ENCODE results near the gene MAST2. TPM values are rescaled to one million over a fixed set of nuclear protein-coding genes. Genes with fewer than 3 reads are reported as not detected.

Gene MAST2
- total and polyA plus RNA-seq, 9 of the 15 experiments (the other 6 are each of a cell fraction or from before 2014, with no cell fraction given) = 0.73 to 32.0 (median 17.8) TPM

- TF ChIP-seq FOXJ2 (tag; IDR thresholded peaks at IDR 0.05) (no peak), ZBTB1 (CRISPR knock-in tag; IDR thresholded peaks at IDR 0.05; ENCODE audit: borderline replicate concordance, low read depth) (no peak), ZNF75A (CRISPR knock-in tag; IDR thresholded peaks at IDR 0.05) (no peak), THRA (IDR thresholded peaks at IDR 0.05) (peak; percentile 31; the same call in 1 of the 2 replicates), PCBP2 (IDR thresholded peaks at IDR 0.05; ENCODE audit: low read depth, low read length, poor library complexity, severe bottlenecking) (no peak), POLR2A (conservative IDR thresholded peaks at IDR 0.05) (no peak), DDX20 (tag; IDR thresholded peaks at IDR 0.05; ENCODE audit: low read depth) (no peak), RFX7 (CRISPR knock-in tag; IDR thresholded peaks at IDR 0.05) (no peak), CHD4 (IDR thresholded peaks at IDR 0.05; ENCODE audit: insufficient read depth, insufficient replicate concordance, low read depth, low read length, poor library complexity, severe bottlenecking) (no peak), TEAD2 (tag; IDR thresholded peaks at IDR 0.05) (no peak), C11orf30 (IDR thresholded peaks at IDR 0.05; ENCODE audit: low read depth) (peak; percentile 68), KDM2B (CRISPR knock-in tag; IDR thresholded peaks at IDR 0.05) (no peak)
- TF ChIP-seq, protein P1, sequence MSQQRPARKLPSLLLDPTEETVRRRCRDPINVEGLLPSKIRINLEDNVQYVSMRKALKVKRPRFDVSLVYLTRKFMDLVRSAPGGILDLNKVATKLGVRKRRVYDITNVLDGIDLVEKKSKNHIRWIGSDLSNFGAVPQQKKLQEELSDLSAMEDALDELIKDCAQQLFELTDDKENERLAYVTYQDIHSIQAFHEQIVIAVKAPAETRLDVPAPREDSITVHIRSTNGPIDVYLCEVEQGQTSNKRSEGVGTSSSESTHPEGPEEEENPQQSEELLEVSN (IDR thresholded peaks at IDR 0.05; ENCODE audit: borderline replicate concordance in 1 of 2, extremely low read depth in 1 of 2, insufficient read depth in 1 of 2, insufficient read length in 1 of 2, low read depth in 1 of 2, low read length in 1 of 2, poor library complexity in 1 of 2, severe bottlenecking in 1 of 2) = no peak
- TF ChIP-seq, protein P2, sequence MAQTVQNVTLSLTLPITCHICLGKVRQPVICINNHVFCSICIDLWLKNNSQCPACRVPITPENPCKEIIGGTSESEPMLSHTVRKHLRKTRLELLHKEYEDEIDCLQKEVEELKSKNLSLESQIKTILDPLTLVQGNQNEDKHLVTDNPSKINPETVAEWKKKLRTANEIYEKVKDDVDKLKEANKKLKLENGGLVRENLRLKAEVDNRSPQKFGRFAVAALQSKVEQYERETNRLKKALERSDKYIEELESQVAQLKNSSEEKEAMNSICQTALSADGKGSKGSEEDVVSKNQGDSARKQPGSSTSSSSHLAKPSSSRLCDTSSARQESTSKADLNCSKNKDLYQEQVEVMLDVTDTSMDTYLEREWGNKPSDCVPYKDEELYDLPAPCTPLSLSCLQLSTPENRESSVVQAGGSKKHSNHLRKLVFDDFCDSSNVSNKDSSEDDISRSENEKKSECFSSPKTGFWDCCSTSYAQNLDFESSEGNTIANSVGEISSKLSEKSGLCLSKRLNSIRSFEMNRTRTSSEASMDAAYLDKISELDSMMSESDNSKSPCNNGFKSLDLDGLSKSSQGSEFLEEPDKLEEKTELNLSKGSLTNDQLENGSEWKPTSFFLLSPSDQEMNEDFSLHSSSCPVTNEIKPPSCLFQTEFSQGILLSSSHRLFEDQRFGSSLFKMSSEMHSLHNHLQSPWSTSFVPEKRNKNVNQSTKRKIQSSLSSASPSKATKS (CRISPR knock-in tag; IDR thresholded peaks at IDR 0.05) = no peak
- TF ChIP-seq, protein P3, sequence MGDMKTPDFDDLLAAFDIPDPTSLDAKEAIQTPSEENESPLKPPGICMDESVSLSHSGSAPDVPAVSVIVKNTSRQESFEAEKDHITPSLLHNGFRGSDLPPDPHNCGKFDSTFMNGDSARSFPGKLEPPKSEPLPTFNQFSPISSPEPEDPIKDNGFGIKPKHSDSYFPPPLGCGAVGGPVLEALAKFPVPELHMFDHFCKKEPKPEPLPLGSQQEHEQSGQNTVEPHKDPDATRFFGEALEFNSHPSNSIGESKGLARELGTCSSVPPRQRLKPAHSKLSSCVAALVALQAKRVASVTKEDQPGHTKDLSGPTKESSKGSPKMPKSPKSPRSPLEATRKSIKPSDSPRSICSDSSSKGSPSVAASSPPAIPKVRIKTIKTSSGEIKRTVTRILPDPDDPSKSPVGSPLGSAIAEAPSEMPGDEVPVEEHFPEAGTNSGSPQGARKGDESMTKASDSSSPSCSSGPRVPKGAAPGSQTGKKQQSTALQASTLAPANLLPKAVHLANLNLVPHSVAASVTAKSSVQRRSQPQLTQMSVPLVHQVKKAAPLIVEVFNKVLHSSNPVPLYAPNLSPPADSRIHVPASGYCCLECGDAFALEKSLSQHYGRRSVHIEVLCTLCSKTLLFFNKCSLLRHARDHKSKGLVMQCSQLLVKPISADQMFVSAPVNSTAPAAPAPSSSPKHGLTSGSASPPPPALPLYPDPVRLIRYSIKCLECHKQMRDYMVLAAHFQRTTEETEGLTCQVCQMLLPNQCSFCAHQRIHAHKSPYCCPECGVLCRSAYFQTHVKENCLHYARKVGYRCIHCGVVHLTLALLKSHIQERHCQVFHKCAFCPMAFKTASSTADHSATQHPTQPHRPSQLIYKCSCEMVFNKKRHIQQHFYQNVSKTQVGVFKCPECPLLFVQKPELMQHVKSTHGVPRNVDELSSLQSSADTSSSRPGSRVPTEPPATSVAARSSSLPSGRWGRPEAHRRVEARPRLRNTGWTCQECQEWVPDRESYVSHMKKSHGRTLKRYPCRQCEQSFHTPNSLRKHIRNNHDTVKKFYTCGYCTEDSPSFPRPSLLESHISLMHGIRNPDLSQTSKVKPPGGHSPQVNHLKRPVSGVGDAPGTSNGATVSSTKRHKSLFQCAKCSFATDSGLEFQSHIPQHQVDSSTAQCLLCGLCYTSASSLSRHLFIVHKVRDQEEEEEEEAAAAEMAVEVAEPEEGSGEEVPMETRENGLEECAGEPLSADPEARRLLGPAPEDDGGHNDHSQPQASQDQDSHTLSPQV (IDR thresholded peaks at IDR 0.05) = peak; percentile 33; the same call in 1 of the 2 replicates
- TF ChIP-seq, protein P4, sequence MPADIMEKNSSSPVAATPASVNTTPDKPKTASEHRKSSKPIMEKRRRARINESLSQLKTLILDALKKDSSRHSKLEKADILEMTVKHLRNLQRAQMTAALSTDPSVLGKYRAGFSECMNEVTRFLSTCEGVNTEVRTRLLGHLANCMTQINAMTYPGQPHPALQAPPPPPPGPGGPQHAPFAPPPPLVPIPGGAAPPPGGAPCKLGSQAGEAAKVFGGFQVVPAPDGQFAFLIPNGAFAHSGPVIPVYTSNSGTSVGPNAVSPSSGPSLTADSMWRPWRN (IDR thresholded peaks at IDR 0.05; ENCODE audit: low read depth) = no peak
Observed at GRCh38 chr1:45765999-45766792, 37.2 kb upstream of the MAST2 start (continued).
